Measurements from ENCODE around the gene FUT9. TPM values are rescaled to one million over a fixed set of nuclear protein-coding genes. Genes with fewer than 3 reads are reported as not detected.

The FUT9 gene
- total and polyA plus RNA-seq, 2 of the 13 experiments (the other 11 are each of a cell fraction or from before 2014, with no cell fraction given): 0.01 TPM; not detected in 1

DNA sequence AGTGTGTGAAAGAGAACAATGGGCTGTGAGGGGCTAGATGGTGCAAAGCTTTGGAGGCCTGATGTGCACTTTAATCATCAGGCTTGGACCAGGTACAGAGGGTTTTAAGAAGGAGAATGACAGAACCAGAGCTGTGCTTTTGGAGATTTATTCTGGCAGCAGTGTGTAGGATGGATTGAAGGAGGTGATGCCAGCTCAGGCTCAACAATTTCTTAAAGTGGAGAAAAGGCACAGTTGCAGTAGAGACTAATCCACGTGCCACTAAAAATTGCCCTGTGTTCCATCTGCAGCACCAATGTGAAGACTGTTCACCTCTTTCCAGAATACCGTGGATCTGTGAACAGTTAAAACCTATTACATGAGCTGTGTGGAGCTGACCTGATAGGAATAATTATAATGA lies 134.7 kb downstream of the FUT9 start:
- Histone ChIP-seq H3K4me1 (ENCODE audit: insufficient read depth, low read length) (no peaks in the 10 kb centered on the region), H3K4me3 (replicated peaks in 1 of 3; ENCODE audit: insufficient read depth in 1 of 3, low read depth in 2 of 3, low read length in 3 of 3) (no peak overlapping the region), H3K36me3 (replicated peaks in 1 of 2; ENCODE audit: control insufficient read depth in 1 of 2, insufficient read depth in 2 of 2, low read length in 2 of 2) (no peaks in the 10 kb centered on the region), H3K4me2 (ENCODE audit: low read depth, low read length) (no peak overlapping the region), H4K20me1 (ENCODE audit: insufficient read depth, low read length) (no peaks in the 10 kb centered on the region), H3K27ac (ENCODE audit: extremely low read length, insufficient read depth, low read length) (no peak overlapping the region), H2AFZ (ENCODE audit: low read length) (no peak overlapping the region), H3K79me2 (ENCODE audit: insufficient read depth, low read length) (no peaks in the 10 kb centered on the region), H3K9ac (ENCODE audit: insufficient read depth, low read depth, low read length) (no peak overlapping the region), H3K27me3 (ENCODE audit: control insufficient read depth in 1 of 2, insufficient read depth in 2 of 2, low read length in 2 of 2) (no peaks in the 10 kb centered on the region), H3K9me3 (ENCODE audit: low read length) (no peaks in the 10 kb centered on the region)
- no TSS peak for BruUV-seq (replicated peaks)
- intact Hi-C loops (cut with micrococcal nuclease; ENCODE audit: unreplicated experiment): no loop called here
- no peak for ATAC-seq
- FAIRE-seq: no peak
- ChIA-PET POLR2A (no interaction called here), CTCF (ENCODE audit: low intra/inter-chr PET ratio, low total read pairs) (no interaction called here)
- WGBS (ENCODE audit: low lambda C conversion rate): 0% methylated on average over 2 of the region's 2 CpGs
- in situ Hi-C loops (cut with HindIII; ENCODE audit: extremely low pct_ligation_motif_present, low pct_unique_long_range_greater_than_20kb): no loop called here
- no peak for DNase-seq (ENCODE audit: low spot score)
- no peak for TF ChIP-seq ARNTL (CRISPR knock-in tag; IDR thresholded peaks at IDR 0.05)
- no peak for TF ChIP-seq GMEB1 (CRISPR knock-in tag; IDR thresholded peaks at IDR 0.05; ENCODE audit: borderline replicate concordance)
- TF ChIP-seq ZNF746 (CRISPR knock-in tag; IDR thresholded peaks at IDR 0.05): no peak
- no peak for TF ChIP-seq ZNF138 (CRISPR knock-in tag; IDR thresholded peaks at IDR 0.05; ENCODE audit: low read depth)
- TF ChIP-seq THAP8 (CRISPR knock-in tag; IDR thresholded peaks at IDR 0.05; ENCODE audit: borderline replicate concordance): no peak
- no peak for TF ChIP-seq IKZF4 (CRISPR knock-in tag; IDR thresholded peaks at IDR 0.05; ENCODE audit: borderline replicate concordance, low read depth, not compliant biosample characterization)
- TF ChIP-seq KDM5B (CRISPR knock-in tag; IDR thresholded peaks at IDR 0.05; ENCODE audit: borderline replicate concordance): no peak
- no peak for TF ChIP-seq ZNF44 (CRISPR knock-in tag; IDR thresholded peaks at IDR 0.05)
- no peak for TF ChIP-seq ATM (IDR thresholded peaks at IDR 0.05; ENCODE audit: borderline replicate concordance)
- TF ChIP-seq MED8 (CRISPR knock-in tag; IDR thresholded peaks at IDR 0.05; ENCODE audit: insufficient replicate concordance): no peak
- TF ChIP-seq SP140L (CRISPR knock-in tag; IDR thresholded peaks at IDR 0.05; ENCODE audit: borderline replicate concordance): no peak
- no peak for TF ChIP-seq KDM3A (CRISPR knock-in tag; IDR thresholded peaks at IDR 0.05; ENCODE audit: low read depth)
- TF ChIP-seq SIX1 (CRISPR knock-in tag; IDR thresholded peaks at IDR 0.05; ENCODE audit: borderline replicate concordance): no peak
- TF ChIP-seq, protein P1, sequence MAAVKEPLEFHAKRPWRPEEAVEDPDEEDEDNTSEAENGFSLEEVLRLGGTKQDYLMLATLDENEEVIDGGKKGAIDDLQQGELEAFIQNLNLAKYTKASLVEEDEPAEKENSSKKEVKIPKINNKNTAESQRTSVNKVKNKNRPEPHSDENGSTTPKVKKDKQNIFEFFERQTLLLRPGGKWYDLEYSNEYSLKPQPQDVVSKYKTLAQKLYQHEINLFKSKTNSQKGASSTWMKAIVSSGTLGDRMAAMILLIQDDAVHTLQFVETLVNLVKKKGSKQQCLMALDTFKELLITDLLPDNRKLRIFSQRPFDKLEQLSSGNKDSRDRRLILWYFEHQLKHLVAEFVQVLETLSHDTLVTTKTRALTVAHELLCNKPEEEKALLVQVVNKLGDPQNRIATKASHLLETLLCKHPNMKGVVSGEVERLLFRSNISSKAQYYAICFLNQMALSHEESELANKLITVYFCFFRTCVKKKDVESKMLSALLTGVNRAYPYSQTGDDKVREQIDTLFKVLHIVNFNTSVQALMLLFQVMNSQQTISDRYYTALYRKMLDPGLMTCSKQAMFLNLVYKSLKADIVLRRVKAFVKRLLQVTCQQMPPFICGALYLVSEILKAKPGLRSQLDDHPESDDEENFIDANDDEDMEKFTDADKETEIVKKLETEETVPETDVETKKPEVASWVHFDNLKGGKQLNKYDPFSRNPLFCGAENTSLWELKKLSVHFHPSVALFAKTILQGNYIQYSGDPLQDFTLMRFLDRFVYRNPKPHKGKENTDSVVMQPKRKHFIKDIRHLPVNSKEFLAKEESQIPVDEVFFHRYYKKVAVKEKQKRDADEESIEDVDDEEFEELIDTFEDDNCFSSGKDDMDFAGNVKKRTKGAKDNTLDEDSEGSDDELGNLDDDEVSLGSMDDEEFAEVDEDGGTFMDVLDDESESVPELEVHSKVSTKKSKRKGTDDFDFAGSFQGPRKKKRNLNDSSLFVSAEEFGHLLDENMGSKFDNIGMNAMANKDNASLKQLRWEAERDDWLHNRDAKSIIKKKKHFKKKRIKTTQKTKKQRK (IDR thresholded peaks at IDR 0.05; ENCODE audit: low read length): no peak
- no peak for TF ChIP-seq SIN3A (IDR thresholded peaks at IDR 0.05; ENCODE audit: borderline replicate concordance, low read depth, low read length)
- no peak for TF ChIP-seq ZEB1 (IDR thresholded peaks at IDR 0.05; ENCODE audit: insufficient replicate concordance, low read depth)
- no peak for TF ChIP-seq ZNF678 (CRISPR knock-in tag; IDR thresholded peaks at IDR 0.05)
- TF ChIP-seq NFKBIZ (CRISPR knock-in tag; IDR thresholded peaks at IDR 0.05): no peak
- TF ChIP-seq HNRNPH1 (optimal IDR thresholded peaks at IDR 0.05; ENCODE audit: low read depth, low read length): no peak
